ENCODE measurements around the gene ERAP2. TPM values are rescaled to one million over a fixed set of nuclear protein-coding genes. Genes with fewer than 3 reads are reported as not detected.

The ERAP2 gene
- total and polyA plus RNA-seq, 10 of the 15 experiments (the other 5 are each of a cell fraction or from before 2014, with no cell fraction given) = 4.0 to 28.7 (median 11.7) TPM

- TF ChIP-seq, protein P1, sequence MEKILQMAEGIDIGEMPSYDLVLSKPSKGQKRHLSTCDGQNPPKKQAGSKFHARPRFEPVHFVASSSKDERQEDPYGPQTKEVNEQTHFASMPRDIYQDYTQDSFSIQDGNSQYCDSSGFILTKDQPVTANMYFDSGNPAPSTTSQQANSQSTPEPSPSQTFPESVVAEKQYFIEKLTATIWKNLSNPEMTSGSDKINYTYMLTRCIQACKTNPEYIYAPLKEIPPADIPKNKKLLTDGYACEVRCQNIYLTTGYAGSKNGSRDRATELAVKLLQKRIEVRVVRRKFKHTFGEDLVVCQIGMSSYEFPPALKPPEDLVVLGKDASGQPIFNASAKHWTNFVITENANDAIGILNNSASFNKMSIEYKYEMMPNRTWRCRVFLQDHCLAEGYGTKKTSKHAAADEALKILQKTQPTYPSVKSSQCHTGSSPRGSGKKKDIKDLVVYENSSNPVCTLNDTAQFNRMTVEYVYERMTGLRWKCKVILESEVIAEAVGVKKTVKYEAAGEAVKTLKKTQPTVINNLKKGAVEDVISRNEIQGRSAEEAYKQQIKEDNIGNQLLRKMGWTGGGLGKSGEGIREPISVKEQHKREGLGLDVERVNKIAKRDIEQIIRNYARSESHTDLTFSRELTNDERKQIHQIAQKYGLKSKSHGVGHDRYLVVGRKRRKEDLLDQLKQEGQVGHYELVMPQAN (conservative IDR thresholded peaks at IDR 0.05) = no peak
- no peak for TF ChIP-seq NFYB (IDR thresholded peaks at IDR 0.05; ENCODE audit: insufficient read depth, low read depth, low read length)
Measured at GRCh38 chr5:96901384-96901783, 25.1 kb downstream of the ERAP2 start (continued).

DNA sequence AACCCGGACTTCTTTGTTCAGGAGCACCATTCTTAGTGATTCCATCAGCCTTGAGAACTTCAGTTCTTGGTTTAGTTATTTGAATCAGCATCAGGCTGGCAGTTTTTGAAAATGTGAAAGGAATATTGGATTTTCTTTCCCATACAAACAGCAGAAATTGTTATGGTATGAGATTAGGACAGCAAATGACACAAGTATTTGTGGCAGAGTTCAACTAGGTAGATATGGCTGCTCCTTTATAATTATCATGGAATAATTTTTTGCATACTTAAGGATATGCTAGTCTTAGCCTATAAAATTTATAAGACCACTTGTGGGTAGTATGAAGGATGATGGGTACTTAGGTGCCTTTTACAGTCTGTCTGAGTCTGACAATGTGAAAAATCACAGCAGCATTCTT, 25.5 kb downstream of the ERAP2 start:
- intact Hi-C loops (cut with micrococcal nuclease; ENCODE audit: unreplicated experiment) = loop anchor here (1.0 to 2.0 kb wide), 2 partner anchors 17 to 33 kb away; no protein-coding TSS in a partner anchor

More for the DNA sequence above, 25.5 kb downstream of the ERAP2 start:
- Histone ChIP-seq H3K4me2 (ENCODE audit: control insufficient read depth, insufficient read depth) (no peak overlapping the region), H3K79me2 (ENCODE audit: control insufficient read depth, insufficient read depth, low read length) (no peaks in the 10 kb centered on the region), H3K36me3 (ENCODE audit: control insufficient read depth in 2 of 2, insufficient read depth in 2 of 2, low read length in 1 of 2) (peaks cover 5 to 28% of the 10 kb centered on the region in 2 experiments), H3K27ac (ENCODE audit: control insufficient read depth, insufficient read depth) (0 out of 2 replicates have a peak overlapping the region, but pooled peaks have one; percentile 1), H3K9ac (ENCODE audit: control insufficient read depth, insufficient read depth, low read length) (no peak overlapping the region), H4K20me1 (ENCODE audit: control insufficient read depth, insufficient read depth) (no peaks in the 10 kb centered on the region), H2AFZ (ENCODE audit: control insufficient read depth, low read depth, low read length) (no peak overlapping the region), H3K4me3 (no peak overlapping the region), H3K9me3 (replicated peaks; ENCODE audit: control insufficient read depth, insufficient read depth, low read length) (no peaks in the 10 kb centered on the region), H3K4me1 (ENCODE audit: control insufficient read depth, insufficient read depth, low read length) (peaks cover 8% of the 10 kb centered on the region; the same call in 1 of the 2 replicates), H3K27me3 (replicated peaks in 1 of 2; ENCODE audit: control insufficient read depth in 2 of 2, insufficient read depth in 2 of 2, low read length in 1 of 2) (no peaks in the 10 kb centered on the region)
- DNase-seq (ENCODE audit: low read depth, low spot score) (no peak), ATAC-seq (no peak), FAIRE-seq (no peak)
- TF ChIP-seq HDAC2 (IDR thresholded peaks at IDR 0.05) = no peak
- TF ChIP-seq SIX5 (IDR thresholded peaks at IDR 0.05; ENCODE audit: low read depth, low read length, severe bottlenecking) = no peak
- TF ChIP-seq MXI1 (IDR thresholded peaks at IDR 0.05; ENCODE audit: low read depth, low read length) = no peak
- no peak for TF ChIP-seq IRF5 (IDR thresholded peaks at IDR 0.05; ENCODE audit: borderline replicate concordance)
- TF ChIP-seq SMAD1 (IDR thresholded peaks at IDR 0.05; ENCODE audit: low read depth, partially characterized antibody) = no peak
- TF ChIP-seq ZNF24 (IDR thresholded peaks at IDR 0.05) = no peak
- ChIA-PET RAD21 (ENCODE audit: unreplicated experiment) (interaction anchor here (0.7 to 6.8 kb wide), 6 partner anchors 25 to 94 kb away, joined by 3 to 134 read pairs (median 3); partner anchors contain the start of gene ERAP1), POLR2A (interaction anchor here (0.6 kb wide), 1 partner anchor 29 kb away, joined by 5 read pairs; no protein-coding TSS in a partner anchor), SMC1A (ENCODE audit: uncharacterized antibody, unreplicated experiment) (interaction anchor here (1.0 to 3.7 kb wide), 10 partner anchors 16 to 92 kb away, joined by 3 to 43 read pairs (median 3); partner anchors contain the start of gene ERAP2), CTCF (interaction anchor here (0.8 to 10.7 kb wide), 8 partner anchors 9 to 240 kb away, joined by 3 to 167 read pairs (median 4); no protein-coding TSS in a partner anchor)
- in situ Hi-C loops (cut with MboI) = no loop called here
- BruUV-seq (replicated peaks) = no TSS peak
- WGBS (ENCODE audit: insufficient coverage, insufficient replicate concordance, low lambda C conversion rate, missing lambda C conversion rate) = 100% methylated on average over 1 of the region's 1 CpG

Data from GM12878 (cell line).